Activated CD4-positive, alpha-beta T cell treated with anti-CD3 and anti-CD28 coated beads, Interleukin-2, amount 50 U/mL, for 4 hours (primary cell): ENCODE data around the gene ORM2.

Source experiments
- DNase-seq, 2 experiments: peaks; one replicate each; pipeline ENCODE4 v3.0.0-alpha.2; 2020

Gene ORM2

DNA sequence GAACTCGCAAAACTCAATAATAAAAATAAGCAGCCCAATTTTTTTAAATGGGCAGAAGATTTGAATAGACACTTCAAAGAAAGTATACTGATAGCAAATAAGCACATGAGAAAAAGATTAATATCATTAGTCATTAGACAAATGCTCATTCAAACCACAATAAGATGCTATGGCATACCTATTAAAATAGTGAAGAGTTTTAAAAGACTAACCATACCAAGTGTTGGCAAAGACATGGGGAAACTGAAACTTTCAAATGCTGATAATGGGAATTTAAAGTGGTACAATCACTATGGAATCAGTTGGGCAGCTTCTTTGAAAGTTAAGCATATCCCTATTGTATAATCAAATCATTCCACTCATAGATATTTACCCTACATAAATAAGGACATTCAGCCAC is 33.3 kb upstream of the ORM2 start:
- no peak for DNase-seq

DNA sequence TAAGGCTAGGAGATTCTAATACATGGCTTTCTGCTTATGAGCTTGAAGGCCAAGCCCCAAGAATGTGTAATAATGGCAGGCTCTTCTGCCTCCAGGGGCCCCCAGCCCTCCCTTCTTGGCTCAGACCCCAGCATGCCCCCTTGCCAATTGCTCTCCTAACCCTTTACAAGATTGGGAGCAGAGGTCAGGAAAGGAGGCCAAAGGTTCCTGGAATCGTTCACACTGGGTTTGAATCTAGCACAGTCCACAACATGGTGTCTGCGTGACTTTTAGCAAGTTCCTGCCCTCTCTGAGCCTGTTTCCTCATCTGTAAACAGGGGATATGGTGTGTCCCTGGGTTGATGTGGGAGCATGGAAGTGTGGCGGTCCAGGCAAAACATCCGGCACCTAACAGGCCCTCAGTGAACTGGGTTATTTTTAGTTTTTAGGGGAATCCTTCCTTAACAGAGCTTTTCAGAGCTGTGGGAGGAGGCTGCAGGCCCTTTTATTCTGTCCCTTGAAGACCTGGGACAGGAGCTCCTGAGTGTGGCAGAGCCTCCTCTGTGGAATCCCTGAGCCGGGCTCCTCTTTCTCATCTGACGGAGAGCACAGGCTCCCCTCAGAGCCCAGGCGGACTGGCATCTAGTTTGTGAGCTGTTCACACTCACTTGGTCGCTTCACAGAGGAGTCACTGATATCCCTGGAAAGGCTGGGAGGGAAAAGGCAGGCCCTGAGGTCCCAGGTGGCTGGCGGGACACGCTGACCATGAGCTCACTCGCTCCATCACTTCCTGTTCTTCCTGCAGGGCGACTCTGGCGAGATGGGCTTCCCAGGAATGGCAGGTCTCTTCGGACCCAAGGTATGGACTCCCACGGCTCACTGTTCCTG is 30.1 kb upstream of the ORM2 start:
- no peak for DNase-seq

DNA sequence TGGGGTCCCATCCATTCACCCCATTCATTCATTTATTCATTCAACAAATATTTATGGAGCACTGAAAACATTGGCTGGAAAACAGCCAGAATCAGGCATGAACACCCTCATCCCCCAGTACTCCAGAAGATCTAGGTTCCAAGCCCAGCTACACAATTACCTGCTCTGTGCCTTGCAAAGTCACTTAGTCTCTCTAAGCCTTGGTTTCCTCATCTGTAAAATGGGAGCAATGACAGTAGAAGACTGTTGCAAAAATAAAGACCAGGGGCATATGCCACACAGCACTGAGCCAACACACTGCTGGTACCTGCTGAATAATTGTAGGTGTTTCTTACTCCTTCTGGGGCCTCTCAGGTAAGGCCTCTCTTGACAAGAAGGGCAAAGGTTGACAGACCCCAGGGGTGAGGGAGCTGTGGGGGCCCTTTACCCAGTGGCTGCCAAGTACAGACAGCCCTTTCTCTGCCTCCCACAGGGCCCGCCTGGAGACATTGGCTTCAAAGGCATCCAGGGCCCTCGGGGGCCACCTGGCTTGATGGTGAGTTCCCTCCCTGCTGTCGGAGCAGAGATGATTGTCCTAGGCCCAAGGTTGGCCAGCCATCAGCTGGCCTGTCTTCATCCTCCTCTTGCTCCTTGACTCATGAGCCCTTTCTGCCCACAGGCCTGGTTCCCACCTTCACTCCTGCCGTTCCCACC is 29.4 kb upstream of the ORM2 start:
- DNase-seq: no peak

DNA sequence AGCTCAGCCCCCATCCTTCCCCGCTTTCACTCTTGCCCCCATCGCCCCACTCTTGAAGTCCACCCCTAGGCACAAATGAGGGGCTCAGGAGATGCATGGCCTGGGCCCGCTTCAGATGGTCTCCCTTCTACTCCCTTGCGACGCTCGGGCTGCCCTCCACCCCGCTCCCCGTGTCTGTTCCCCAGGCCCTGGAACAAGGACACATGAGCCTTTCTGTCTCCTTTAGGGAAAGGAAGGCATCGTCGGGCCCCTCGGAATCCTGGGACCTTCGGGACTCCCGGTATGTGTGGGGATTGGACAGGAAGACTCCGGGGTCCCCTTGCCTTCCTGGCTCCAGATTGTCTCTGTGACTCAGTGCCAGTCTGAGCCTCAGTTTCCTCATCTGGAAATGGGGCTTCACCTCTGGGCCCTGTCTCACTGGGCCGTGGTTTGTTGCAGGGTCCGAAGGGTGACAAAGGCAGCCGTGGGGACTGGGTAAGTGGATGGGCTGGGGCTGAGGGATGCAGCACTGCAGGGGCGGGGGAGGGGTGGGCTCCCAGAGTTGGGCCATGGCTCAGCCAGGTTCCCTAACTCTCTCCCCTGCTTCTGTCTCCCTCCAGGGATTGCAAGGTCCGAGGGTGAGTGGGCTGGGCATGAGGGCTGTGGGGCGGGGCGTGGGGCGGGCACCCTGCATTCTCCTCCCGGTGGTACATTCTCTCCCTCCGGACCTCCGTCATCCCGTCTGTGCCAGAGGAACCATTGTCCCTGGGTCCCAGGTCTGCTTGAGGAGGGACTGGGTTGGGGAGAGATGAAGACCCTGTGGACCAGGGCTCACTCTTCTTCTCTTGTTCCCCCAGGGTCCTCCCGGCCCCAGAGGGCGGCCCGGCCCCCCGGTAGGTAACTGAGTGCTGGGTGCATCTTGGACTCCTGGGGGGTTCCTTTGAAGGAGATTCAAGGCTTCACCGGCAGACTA is 28.5 kb upstream of the ORM2 start:
- DNase-seq: no peak

DNA sequence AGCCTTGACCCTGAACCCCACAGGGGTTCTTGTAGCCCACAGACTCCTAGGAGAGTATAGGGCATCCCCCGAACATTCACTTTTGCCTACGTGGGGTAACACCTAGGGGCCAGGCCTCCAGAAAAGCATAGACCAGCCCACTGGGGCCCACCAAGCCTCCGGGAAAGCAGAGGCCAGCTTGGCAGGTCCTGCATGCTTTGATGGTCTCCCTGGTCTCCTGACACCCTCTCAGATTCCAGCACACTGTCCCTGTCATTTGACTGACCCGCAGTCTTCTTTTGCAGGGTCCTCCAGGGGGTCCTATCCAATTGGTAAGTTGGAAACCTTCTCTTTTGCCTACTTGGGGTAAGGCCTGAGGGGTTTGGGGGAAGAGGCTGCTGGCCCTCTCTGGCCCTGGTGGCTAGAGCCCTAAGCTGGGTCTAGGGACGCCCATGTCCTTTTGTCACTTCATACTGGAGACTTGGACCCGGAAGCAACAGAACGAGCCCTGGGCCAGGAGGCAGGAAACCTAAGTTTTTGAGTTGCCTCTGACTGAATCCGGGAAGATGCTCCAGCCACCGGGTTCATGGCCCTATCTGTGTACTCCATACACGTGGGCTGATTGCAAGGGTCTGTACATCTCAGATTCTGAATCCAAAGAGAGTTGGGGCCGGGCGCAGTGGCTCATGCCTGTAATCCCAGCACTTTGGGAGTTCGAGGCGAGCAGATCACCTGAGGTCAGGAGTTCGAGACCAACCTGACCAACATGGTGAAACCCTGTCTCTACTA is 27.7 kb upstream of the ORM2 start:
- no peak for DNase-seq

DNA sequence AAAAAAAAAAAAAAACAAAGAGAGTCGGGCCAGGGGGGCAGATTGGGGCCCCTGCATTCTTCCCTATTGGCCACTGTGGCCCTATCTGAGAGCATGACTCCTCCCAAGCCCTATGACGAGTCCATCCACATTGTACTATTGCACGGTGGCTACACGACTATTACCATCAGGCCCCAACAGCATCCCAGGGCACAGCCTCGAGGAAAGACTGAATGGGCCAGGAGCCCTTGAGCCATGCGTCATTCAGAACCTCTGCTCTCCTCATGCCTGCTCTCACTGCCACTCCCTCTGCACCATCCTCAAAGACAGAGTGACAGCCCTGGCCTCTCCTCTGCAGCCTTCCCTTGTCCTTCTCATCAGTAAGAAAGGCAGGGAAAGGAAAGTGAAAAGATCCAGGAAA is 26.9 kb upstream of the ORM2 start:
- DNase-seq: no peak

DNA sequence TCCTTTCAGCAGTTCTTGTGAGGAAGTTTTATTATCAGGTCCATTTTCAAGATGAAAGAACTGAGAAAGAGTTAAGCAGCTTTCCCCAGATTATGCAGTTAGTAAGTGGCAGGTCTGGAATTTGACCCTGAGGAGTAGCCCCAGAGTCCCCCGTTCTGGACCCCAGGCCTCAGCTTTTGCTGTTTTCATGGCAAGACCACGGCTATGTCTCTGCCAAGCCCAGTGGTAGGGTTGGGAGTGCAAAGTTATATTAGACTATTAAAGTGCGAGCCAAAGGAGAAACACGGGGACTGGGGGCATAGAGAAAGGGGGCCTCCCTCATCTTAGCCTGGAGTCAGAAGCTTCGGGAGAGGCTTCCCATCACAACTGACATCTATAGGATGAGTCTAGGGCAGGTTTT is 26.1 kb upstream of the ORM2 start:
- no peak for DNase-seq

DNA sequence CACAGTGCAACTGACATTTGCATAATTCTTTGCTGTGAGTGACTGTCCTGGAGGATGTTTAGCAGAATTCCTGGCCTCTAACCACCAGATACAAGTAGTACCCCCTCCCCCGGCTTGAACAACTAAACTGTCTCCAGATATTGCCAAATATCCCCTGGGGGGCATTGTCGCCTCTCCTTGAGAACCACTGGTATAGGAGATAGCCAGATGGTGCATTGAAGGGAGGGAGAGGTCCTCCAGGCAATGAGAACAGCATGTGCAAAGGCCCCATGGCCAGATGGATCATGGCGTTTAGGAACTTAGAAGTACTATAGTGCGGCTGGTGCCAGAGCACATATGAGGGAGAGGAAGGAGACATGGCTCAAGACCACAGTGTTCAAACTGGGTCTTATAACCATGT is 25.7 kb upstream of the ORM2 start:
- DNase-seq: no peak

DNA sequence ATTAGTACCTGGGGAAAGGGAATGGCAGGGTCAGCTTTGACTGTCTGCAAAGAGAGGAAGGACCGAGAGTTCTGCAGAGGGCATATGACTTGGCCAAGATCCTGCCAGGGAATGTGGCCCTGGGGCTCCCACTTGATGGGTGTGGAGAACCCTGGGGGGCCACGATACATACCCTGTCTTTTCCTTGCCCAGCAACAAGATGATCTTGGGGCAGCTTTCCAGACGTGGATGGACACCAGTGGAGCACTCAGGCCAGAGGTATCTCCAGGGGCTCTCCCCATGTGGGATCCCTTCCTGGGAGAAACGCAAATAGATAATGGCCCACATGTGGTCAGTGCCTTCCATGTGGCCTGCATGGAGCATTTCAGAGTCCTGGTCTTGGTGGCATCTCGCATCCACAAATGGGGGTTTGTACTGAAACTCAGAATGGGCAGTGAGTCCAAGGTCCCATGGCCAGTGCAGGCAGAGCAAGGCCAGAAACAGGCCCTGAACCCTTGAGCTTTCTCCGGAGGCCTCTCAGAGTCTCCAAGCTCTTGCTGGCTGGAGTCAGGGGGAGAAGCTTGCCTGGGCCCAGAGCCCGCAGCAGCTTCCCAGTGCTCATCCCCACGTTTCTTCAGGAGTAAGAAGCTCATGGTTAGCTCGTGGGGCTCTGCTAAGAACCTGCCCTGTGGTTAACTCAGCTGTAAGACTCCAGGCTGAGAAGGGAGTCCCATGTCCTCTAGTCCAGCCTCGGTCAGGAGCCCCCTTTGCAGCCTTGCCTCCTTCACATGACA is 25.1 kb upstream of the ORM2 start:
- DNase-seq: no peak

DNA sequence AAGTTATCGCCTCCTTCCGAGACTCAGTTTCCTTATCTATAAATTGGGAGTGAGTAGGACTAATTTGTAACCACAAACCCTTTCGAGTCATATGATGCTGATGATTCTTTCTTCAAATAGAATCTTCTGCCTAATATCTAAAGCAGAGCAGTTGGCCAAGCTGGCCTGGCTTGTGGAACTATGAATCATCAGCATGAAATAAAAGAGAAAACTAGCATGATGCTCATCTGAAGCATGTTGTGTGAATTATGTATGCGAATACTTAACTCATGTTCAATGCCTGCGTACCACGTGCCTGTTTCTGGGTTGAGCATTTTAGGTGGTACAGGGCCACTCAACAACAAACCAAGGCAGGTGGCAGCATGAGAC is 21.8 kb upstream of the ORM2 start:
- DNase-seq: no peak

DNA sequence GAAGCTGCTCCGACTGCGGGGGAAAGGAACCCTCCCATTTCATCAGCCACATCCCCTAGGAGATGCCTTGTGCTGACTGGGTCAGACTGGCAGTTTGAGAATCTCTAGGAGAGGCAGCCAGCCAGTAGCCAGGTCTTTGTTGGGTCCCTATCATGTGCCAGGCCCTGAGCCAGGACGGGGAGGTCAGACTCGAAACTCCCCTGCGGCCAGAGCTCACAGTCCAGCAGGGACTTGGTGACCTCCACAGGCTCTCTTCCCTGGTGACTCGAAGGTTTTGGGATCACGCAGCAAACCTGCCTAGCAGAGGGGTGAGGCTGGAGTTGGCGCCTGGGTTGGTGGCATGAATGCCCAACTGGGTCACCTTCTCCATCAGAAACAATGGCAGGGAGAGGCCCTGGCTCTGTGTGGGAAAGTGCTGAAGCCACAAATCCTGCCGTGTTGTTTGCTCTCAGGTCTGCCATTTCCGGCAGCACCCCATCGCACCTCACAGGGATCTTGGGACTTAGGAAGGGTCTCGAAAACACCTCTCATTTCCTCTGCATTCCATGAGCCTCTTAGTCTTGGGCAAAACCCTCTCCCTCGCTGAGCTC is 21.2 kb upstream of the ORM2 start:
- no peak for DNase-seq

DNA sequence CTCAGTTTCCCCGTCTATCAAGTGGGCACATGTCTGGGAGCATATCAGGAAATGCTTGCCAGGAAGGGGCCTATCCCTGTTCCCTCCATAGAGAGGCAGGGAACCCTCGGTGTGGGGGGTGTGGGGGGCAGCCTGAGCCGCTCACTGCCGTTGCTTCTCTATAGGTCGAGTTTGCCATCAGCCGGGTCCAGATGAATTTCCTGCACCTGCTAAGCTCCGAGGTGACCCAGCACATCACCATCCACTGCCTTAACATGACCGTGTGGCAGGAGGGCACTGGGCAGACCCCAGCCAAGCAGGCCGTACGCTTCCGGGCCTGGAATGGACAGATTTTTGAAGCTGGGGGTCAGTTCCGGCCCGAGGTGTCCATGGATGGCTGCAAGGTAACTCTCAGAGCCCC is 20.6 kb upstream of the ORM2 start:
- DNase-seq: no peak

DNA sequence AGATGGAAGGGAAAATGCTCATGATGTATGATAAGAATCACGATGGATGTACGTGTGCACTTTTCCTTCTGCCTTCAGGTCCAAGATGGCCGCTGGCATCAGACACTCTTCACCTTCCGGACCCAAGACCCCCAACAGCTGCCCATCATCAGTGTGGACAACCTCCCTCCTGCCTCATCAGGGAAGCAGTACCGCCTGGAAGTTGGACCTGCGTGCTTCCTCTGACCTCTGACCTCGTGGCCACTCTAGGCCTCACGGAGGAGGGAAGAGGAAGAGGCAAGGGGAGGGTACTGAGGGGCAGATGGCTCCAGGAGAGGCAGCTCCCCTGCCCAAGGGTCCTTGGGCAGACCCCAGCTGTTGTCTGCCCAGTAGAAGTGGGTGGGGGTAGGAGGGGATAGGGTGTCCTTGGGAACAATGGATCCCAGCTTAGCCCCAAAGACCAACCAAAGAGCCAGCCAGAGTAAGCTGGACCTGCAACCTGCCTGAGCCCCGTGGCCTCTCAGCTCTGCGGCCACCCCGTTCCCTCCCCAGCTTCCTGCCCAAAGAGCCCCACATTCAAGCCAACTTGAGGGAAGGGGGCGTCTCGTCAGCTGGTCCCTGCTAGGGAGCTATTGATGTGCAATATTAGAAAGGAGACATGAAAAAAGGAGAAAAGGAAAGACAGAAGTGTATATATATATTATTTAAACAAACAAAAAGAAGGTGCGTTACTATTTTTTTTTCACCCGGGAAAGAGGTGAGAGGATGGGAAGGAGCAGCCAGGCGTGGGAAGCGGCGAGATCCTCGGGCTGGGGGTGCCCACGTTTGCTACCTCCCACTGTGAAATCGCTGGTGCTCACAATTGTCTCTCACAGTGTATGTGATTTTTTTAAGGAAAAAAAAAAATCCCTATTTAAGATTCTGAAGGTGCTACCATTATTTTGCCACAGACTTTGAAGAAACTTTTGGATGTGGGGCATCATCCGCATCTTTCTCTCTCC is 18.9 kb upstream of the ORM2 start:
- no peak for DNase-seq

DNA sequence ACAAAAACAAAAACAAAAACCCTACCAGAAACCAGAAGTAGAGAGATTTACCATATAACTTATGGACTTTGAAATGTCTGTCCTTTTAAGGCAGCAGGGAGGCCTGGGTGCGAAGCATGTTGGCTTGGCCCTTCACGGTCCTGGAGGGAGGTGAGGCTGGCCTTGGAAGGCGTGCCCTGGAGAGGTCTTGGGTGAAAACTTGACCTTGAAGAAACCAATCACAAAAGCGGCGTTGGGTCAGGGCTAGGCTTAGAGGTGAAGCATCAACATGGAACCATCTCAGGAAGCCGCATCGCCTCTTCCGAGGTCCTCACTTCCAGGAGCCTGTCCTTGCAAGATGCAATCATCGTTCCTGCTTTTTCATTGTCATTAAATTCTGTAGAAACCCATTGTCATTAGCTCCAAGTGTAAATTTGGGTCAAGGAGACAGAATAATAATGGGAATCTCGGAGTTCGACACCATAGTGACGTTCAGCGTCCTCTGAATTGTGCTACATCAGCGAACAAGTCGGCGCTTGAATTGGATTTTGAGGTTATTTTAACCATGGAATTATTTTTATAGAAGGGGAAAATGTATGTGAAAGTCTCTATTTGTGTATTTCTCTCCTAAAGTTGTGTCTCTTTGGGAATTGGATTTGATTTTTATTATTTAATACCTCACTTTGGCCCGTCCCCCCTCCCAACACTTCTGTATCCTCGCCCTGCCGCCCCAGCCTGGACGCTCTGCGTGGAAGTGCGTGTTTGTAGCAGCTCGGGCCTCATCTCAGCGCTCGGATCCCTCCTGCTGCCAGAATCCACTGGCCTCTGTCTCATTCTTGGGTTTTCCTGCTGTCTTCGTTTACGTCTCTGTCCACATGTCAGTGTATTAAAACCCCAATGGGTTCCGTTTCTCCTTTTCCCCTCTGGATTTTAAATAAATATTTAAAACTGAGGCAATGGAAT is 17.8 kb upstream of the ORM2 start:
- no peak for DNase-seq

DNA sequence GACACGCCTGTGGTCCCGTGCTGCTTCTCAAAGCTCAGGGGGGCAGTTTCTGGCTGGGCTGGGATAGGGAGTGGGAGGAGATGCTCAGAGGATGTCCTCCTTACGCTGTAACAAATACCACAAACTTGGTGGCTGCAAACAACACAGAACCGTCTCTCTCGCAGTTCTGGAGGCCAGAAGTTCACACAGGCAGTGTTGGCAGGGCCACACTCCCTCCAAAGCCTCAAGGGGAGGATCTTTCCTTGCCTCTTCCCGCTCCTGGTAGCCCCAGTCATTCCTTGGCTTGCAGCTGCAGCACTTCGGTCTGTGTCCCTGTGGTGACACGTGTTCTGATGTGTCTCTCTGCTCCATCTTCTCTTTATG is 17.2 kb upstream of the ORM2 start:
- DNase-seq: no peak

DNA sequence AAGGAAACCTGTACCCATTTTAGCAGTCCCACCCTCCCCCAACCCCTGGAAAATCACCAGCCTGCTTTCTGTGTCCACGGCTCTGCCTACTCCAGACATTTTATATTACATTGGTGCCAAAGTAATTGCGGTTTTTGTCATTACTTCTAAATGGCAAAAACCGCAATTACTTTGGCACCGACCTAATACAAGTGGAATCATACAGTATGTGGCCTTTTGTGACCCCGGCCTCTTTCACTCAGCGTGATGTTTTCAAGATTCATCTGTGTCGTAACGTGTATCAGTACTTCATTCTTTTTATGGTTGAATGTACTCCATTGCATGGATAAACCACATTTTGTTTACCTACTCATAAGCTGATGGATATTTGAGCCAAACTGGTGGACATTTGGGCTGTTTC is 16.5 kb upstream of the ORM2 start:
- DNase-seq: no peak

DNA sequence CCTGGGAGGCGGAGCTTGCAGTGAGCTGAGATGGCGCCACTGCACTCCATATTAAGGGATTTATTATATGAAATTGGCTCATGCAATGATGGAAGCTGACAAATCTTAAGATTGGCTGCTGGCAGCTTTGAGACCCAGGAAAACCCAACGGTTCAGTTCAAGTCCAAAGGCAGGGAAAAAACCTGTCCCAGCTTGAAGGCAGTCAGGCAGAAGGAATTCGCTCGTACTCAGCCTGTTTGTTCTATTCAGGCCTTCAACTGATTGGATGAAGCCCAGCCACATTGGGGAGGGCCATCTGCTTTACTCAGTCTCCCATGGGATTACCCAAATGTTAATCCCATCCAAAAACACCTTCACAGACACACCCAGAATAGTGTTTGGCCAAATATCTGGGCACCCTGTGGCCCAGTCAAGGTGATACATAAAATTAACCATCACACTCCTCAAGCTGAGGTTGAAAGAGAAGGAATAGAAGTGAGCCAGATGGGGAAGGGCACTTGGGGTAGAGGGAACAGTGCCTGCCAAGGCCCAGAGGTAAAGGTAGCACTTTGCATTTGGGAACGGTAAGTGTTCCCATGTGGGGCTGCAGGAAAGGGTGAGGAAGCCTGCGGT is 15.3 kb upstream of the ORM2 start:
- no peak for DNase-seq

DNA sequence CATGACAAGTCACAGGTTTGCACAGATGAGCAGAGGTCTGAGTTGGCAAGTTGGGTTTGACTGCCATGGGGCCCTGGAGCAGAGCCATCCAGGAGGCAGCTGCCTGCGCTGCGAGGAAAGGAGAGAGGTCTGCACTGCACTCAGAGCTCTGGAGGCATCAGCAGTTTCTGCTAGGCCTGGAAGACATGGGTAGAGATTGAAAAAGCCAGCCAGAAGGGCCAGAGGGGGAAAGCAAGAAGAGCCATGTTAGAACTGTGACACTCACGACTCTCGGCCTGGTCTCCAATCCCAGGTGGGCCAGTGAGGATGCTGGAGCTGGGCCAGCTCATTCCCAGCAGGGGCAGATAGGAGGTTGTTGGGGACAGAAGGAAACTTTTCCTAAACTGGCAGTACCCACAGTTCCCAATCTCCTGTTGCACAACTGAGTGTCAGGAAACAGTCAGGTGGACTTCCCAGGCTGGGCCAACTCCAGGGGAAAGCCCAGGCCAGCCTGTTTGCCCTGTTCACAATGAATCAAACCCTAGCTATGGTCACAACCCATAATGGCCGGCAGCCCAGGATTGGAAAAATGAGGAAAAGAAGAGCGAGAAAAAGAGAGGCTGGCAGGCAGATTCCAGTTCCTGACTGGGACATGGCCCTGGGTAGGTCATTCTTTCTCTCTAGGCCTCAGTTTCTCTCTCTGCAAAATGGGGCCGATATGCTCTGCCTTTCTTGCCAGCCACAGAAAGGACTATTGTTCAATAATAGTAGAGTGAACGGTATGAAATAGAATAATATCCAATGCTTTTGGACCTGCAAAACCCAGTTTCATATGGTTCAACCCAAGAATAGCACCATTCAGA is 14.6 kb upstream of the ORM2 start:
- DNase-seq: no peak
